IMR-90 (cell line): ENCODE results near the gene DOCK2. TPM values are rescaled to one million over a fixed set of nuclear protein-coding genes. Genes with fewer than 3 reads are reported as not detected.

ENCODE experiments used
- ATAC-seq: fragments of 200-7000 bp; cut with Tn5 transposase; 2 replicates; pipeline ENCODE4 v1.9.1; 2020; ENCODE audit warnings: low read depth, mild to moderate bottlenecking, moderate library complexity
- BruUV-seq: library from RNA; stranded (reverse); fragments of 400-500 nt; replicated peaks from 2 replicates; lab custom pipeline; 2021; lab: Mats Ljungman, UMichigan
- CTCF ChIA-PET: fragments of 300-600 bp; formaldehyde crosslinking; extraction: SDS; loops from one replicate; lab custom pipeline; 2021; ENCODE audit warnings: antibody characterized with exemption; lab: Yijun Ruan, JAX
- POLR2A ChIA-PET: fragments of 300-600 bp; sonication (Branson Sonifier 250); formaldehyde crosslinking; loops from one replicate; lab custom pipeline; 2022; ENCODE audit warnings: antibody characterized with exemption; ENCODE audit not compliant: unreplicated experiment; lab: Charles Lee
- DNase-seq: peaks from one replicate; pipeline ENCODE4 v3.0.0; 2013
- H2AFZ ChIP-seq: replicated peaks from 2 replicates; pipeline ENCODE3; 2013; ENCODE audit warnings: low read length, mild to moderate bottlenecking; ENCODE audit not compliant: poor library complexity
- H2AK5ac ChIP-seq: 2 replicates; pipeline ENCODE4 v1.6.1; 2013; ENCODE audit warnings: low read depth, low read length, inconsistent platforms
- H2AK9ac ChIP-seq: replicated peaks from 2 replicates; pipeline ENCODE3; 2013; ENCODE audit warnings: mild to moderate bottlenecking, low read depth, low read length, moderate library complexity; ENCODE audit not compliant: poor library complexity
- H2BK120ac ChIP-seq: 2 replicates; pipeline ENCODE4 v1.6.1; 2013; ENCODE audit warnings: low read depth, low read length, inconsistent platforms
- H2BK15ac ChIP-seq: 3 replicates; pipeline ENCODE4 v1.6.1; 2013; ENCODE audit warnings: low read depth, low read length, inconsistent platforms
- H2BK20ac ChIP-seq: 2 replicates; pipeline ENCODE4 v1.6.1; 2013; ENCODE audit warnings: low read depth, mild to moderate bottlenecking, inconsistent platforms, low read length, moderate library complexity
- H2BK5ac ChIP-seq: 2 replicates; pipeline ENCODE4 v1.6.1; 2013; ENCODE audit warnings: mild to moderate bottlenecking, low read depth, low read length, inconsistent platforms; ENCODE audit not compliant: poor library complexity, severe bottlenecking
- H3K14ac ChIP-seq: replicated peaks from 2 replicates; pipeline ENCODE4 v1.6.1; 2013; ENCODE audit warnings: low read depth, low read length, inconsistent platforms
- H3K18ac ChIP-seq: 2 replicates; pipeline ENCODE4 v1.6.1; 2013; ENCODE audit warnings: low read depth, low read length, control low read depth
- H3K23ac ChIP-seq: 2 replicates; pipeline ENCODE4 v1.6.1; 2013; ENCODE audit warnings: low read depth, low read length, inconsistent platforms
- H3K27ac ChIP-seq: 2 replicates; pipeline ENCODE4 v1.5.1; 2013; ENCODE audit warnings: mild to moderate bottlenecking, control low read depth, low read length; ENCODE audit not compliant: insufficient read depth
- H3K27me3 ChIP-seq: 2 replicates; pipeline ENCODE4 v1.6.1; 2013; ENCODE audit warnings: low read length; ENCODE audit not compliant: control insufficient read depth, insufficient read depth
- H3K36me3 ChIP-seq: 2 replicates; pipeline ENCODE4 v1.6.1; 2013; ENCODE audit warnings: low read length, mixed read lengths; ENCODE audit not compliant: control insufficient read depth, insufficient read depth
- H3K4ac ChIP-seq: 2 replicates; pipeline ENCODE4 v1.6.1; 2013; ENCODE audit warnings: low read depth, low read length, inconsistent platforms
- H3K4me1 ChIP-seq: 2 replicates; pipeline ENCODE4 v1.6.1; 2013; ENCODE audit warnings: low read length, mixed read lengths; ENCODE audit not compliant: control insufficient read depth, insufficient read depth
- H3K4me2 ChIP-seq: 2 replicates; pipeline ENCODE4 v1.6.1; 2013; ENCODE audit warnings: low read depth, mild to moderate bottlenecking, control low read depth, low read length, moderate library complexity
- H3K4me3 ChIP-seq: 2 replicates; pipeline ENCODE4 v1.5.1; 2013; ENCODE audit warnings: low read depth, mild to moderate bottlenecking, control low read depth, low read length, moderate library complexity; ENCODE audit not compliant: insufficient read depth
- H3K56ac ChIP-seq: 2 replicates; pipeline ENCODE4 v1.6.1; 2013; ENCODE audit warnings: low read length, inconsistent platforms; ENCODE audit not compliant: insufficient read depth; ENCODE audit errors: extremely low read depth
- H3K79me1 ChIP-seq, 2 experiments: 2 replicates each; pipeline ENCODE4 v1.6.1; 2013; ENCODE audit warnings: low read length in 2 of 2, inconsistent platforms in 1 of 2, low read depth in 1 of 2
- H3K9ac ChIP-seq: 2 replicates; pipeline ENCODE4 v1.6.1; 2013; ENCODE audit warnings: low read depth, low read length, control low read depth
- H3K9me1 ChIP-seq: 2 replicates; pipeline ENCODE4 v1.6.1; 2013; ENCODE audit warnings: low read length, inconsistent platforms; ENCODE audit not compliant: insufficient read depth
- H3K9me3 ChIP-seq: 2 replicates; pipeline ENCODE4 v1.6.1; 2013; ENCODE audit warnings: low read length; ENCODE audit not compliant: control insufficient read depth, insufficient read depth
- H4K20me1 ChIP-seq: 2 replicates; pipeline ENCODE4 v1.6.1; 2013; ENCODE audit warnings: low read length, inconsistent platforms; ENCODE audit not compliant: insufficient read depth
- H4K5ac ChIP-seq: 2 replicates; pipeline ENCODE4 v1.6.1; 2013; ENCODE audit warnings: mild to moderate bottlenecking, low read depth, low read length, control low read depth
- H4K8ac ChIP-seq, 2 experiments: 2 replicates each; pipeline ENCODE4 v1.6.1; 2013; ENCODE audit warnings: low read depth in 2 of 2, low read length in 2 of 2, control low read depth in 1 of 2, inconsistent platforms in 1 of 2
- H4K91ac ChIP-seq: 2 replicates; pipeline ENCODE4 v1.6.1; 2013; ENCODE audit warnings: low read depth, low read length, inconsistent platforms; ENCODE audit not compliant: insufficient read depth
- BHLHE40 ChIP-seq: fragments of 150-350 bp; IDR thresholded peaks from 2 replicates; pipeline ENCODE4 v1.6.1; 2016; ENCODE audit warnings: mild to moderate bottlenecking, low read depth, low read length
- CEBPB ChIP-seq: IDR thresholded peaks from 2 replicates; pipeline ENCODE4 v1.6.1; 2012; ENCODE audit warnings: low read depth, low read length, improper control_type of control experiment
- CHD1 ChIP-seq: IDR thresholded peaks from 2 replicates; pipeline ENCODE4 v1.6.1; 2012; ENCODE audit warnings: low read depth, low read length, improper control_type of control experiment
- CTCF ChIP-seq: conservative IDR thresholded peaks from 2 replicates; pipeline ENCODE4 v1.5.1; 2012; ENCODE audit warnings: mild to moderate bottlenecking, low read depth, low read length, improper control_type of control experiment
- MAZ ChIP-seq: IDR thresholded peaks from 2 replicates; pipeline ENCODE4 v1.6.1; 2012; ENCODE audit warnings: low read depth, mild to moderate bottlenecking, low read length, improper control_type of control experiment, moderate library complexity, borderline replicate concordance
- NFE2L2 ChIP-seq: fragments of 150-350 bp; IDR thresholded peaks from 2 replicates; pipeline ENCODE4 v1.6.1; 2016; ENCODE audit warnings: low read depth, mild to moderate bottlenecking, low read length
- POLR2A ChIP-seq: IDR thresholded peaks from 2 replicates; pipeline ENCODE4 v1.6.1; 2012; ENCODE audit warnings: mild to moderate bottlenecking, low read depth, low read length
- RAD21 ChIP-seq: IDR thresholded peaks from 2 replicates; pipeline ENCODE4 v1.6.1; 2012; ENCODE audit warnings: low read length, improper control_type of control experiment
- RCOR1 ChIP-seq: IDR thresholded peaks from 2 replicates; pipeline ENCODE4 v1.6.1; 2012; ENCODE audit warnings: mild to moderate bottlenecking, low read length, improper control_type of control experiment; ENCODE audit not compliant: insufficient replicate concordance
- RFX5 ChIP-seq: IDR thresholded peaks from 2 replicates; pipeline ENCODE4 v1.8.0; 2012; ENCODE audit warnings: low read depth, mild to moderate bottlenecking, low read length, moderate library complexity
- SMC3 ChIP-seq: fragments of 150-350 bp; IDR thresholded peaks from 2 replicates; pipeline ENCODE4 v1.6.1; 2016; ENCODE audit warnings: low read depth, mild to moderate bottlenecking, antibody characterized with exemption, low read length, moderate library complexity
- WGBS, 2 experiments: methylation state at CpG; one replicate each; pipeline versions ENCODE4 v1.1.5 to v1.1.7; 2013; ENCODE audit warnings: missing lambda C conversion rate in 2 of 2; ENCODE audit not compliant: insufficient read length in 1 of 2; ENCODE audit errors: extremely low coverage in 2 of 2; 5-methylcytosine and 5-hydroxymethylcytosine counted together
- dilution Hi-C: fragments of 300-500 bp; cut with HindIII; formaldehyde crosslinking; loops from one replicate; pipeline ENCODE4 v1.14.3; 2018; ENCODE audit warnings: low sequenced_read_pairs; ENCODE audit not compliant: unreplicated experiment
- in situ Hi-C: fragments of 300-500 bp; cut with MboI; formaldehyde crosslinking; loops from 3 replicates; pipeline ENCODE4 v1.14.3; 2019; ENCODE audit warnings: low sequenced_read_pairs, inconsistent platforms, mixed read lengths
- intact Hi-C: fragments of 100-400 bp; cut with micrococcal nuclease; formaldehyde crosslinking; loops from 2 replicates; pipeline ENCODE4 v1.10.0; 2022
- polyA plus RNA-seq, 3 experiments: library from polyadenylated mRNA; depleted of rRNA; stranded (reverse); fragments of >200 nt; gene quantifications; 2 replicates each; pipeline ENCODE4 v1.2.3, GENCODE V29; 2012; ENCODE audit warnings: low replicate concordance in 1 of 3
- total RNA-seq: library from RNA; depleted of rRNA; stranded (reverse); fragments of >200 nt; gene quantifications from 2 replicates; pipeline ENCODE4 v1.2.3, GENCODE V29; 2012
- TF ChIP-seq, protein P1 (sequence below): fragments of 150-350 bp; IDR thresholded peaks from 2 replicates; pipeline ENCODE4 v1.6.1; 2017; ENCODE audit warnings: mild to moderate bottlenecking, antibody characterized with exemption, low read length, low read depth

DOCK2 gene
- total and polyA plus RNA-seq, 2 of the 4 experiments (the other 2 are of a cell fraction): 0.72 to 3.0 TPM

DNA sequence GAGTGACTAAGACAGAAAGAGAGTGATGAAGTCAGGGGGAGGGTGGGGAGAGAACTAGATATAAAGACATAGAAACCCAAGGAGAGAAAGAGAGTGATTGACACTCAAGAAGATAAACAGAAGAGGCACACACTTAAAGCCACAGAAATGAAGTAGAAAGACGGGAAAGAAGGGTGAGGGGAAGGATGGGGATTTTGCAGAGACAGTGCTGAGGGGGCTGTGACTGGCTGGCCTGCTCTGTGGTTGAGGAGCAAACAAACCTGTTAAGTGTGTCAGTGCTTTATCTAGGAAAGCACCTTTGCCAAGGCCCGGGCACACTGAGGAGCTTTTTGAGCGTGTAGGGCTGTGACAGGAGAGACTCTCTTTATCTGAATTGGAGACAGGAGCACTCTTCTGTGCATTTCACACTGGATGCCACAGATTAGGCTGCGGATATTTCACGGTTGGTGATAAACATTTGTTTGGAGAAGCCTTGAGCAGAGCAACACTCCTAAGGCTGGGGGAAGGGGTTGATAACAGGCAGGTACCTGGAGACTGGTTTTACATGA lies 109.1 kb downstream of the DOCK2 start:
- Histone ChIP-seq H3K9me3 (no peaks in the 10 kb centered on the region), H3K4me1 (peaks cover 8% of the 10 kb centered on the region), H3K79me1 (no peaks in the 10 kb centered on the region), H4K8ac (no peak overlapping the region; a peak in 1 of 4 replicates), H3K23ac (no peak overlapping the region), H3K4me3 (no peak overlapping the region), H4K5ac (no peak overlapping the region), H3K27me3 (no peaks in the 10 kb centered on the region), H2AK9ac (no peak overlapping the region), H3K9ac (no peak overlapping the region), H3K14ac (no peak overlapping the region), H2BK15ac (no peak overlapping the region), H3K4ac (no peak overlapping the region), H2BK20ac (peak overlapping the region; percentile 81; the same call in 1 of the 2 replicates), H2BK5ac (no peak overlapping the region), H3K4me2 (no peak overlapping the region), H3K9me1 (peaks cover 12% of the 10 kb centered on the region; the same call in 1 of the 2 replicates), H3K27ac (no peak overlapping the region), H2BK120ac (no peak overlapping the region; the same call in 1 of the 2 replicates), H3K18ac (no peak overlapping the region), H2AFZ (no peak overlapping the region), H2AK5ac (no peak overlapping the region), H4K91ac (no peak overlapping the region), H3K36me3 (no peaks in the 10 kb centered on the region), H4K20me1 (no peaks in the 10 kb centered on the region), H3K56ac (no peak overlapping the region)
- POLR2A ChIA-PET: no interaction called here
- DNase-seq (no peak), ATAC-seq (no peak)
- dilution Hi-C loops (no loop called here), in situ Hi-C loops (no loop called here), intact Hi-C loops (loop anchor here (5.0 kb wide), 1 partner anchor 116 kb away; no protein-coding TSS in a partner anchor)
- TF ChIP-seq BHLHE40 (no peak), RCOR1 (no peak), MAZ (no peak), RAD21 (no peak), CHD1 (no peak), SMC3 (no peak), CTCF (no peak), CEBPB (no peak), POLR2A (no peak), NFE2L2 (no peak), RFX5 (no peak)
- TF ChIP-seq, protein P1, sequence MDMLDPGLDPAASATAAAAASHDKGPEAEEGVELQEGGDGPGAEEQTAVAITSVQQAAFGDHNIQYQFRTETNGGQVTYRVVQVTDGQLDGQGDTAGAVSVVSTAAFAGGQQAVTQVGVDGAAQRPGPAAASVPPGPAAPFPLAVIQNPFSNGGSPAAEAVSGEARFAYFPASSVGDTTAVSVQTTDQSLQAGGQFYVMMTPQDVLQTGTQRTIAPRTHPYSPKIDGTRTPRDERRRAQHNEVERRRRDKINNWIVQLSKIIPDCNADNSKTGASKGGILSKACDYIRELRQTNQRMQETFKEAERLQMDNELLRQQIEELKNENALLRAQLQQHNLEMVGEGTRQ: no peak
- 59% methylated on average over 2 of the region's 5 CpGs; no CpG with 5 or more reads in 1 of the 2 experiments for WGBS, 2 experiments
- no TSS peak for BruUV-seq
- CTCF ChIA-PET: interaction anchor here (0.5 kb wide), 1 partner anchor 10 kb away, joined by 3 read pairs; no protein-coding TSS in a partner anchor
